ENCODE results near the gene FLVCR1.

Gene FLVCR1

GRCh38 chr1:212916481-212917133 lies 58.5 kb downstream of the FLVCR1 start:
- DNase-seq, result no peak

GRCh38 chr1:212917134-212917485 lies 59.0 kb downstream of the FLVCR1 start:
- DNase-seq, result no peak

- DNase-seq, result no peak
These were observed 59.8 kb downstream of the FLVCR1 start for GRCh38 chr1:212917858-212918257.

GRCh38 chr1:212918824-212919223 lies 60.7 kb downstream of the FLVCR1 start:
- DNase-seq, result no peak

- DNase-seq, result no peak
These were observed 62.2 kb downstream of the FLVCR1 start for GRCh38 chr1:212920246-212920645.

GRCh38 chr1:212920896-212921295 lies 62.8 kb downstream of the FLVCR1 start:
- DNase-seq, result no peak

GRCh38 chr1:212922016-212922415 lies 63.9 kb downstream of the FLVCR1 start:
- DNase-seq, result no peak

- DNase-seq, result no peak
These were observed 68.3 kb downstream of the FLVCR1 start for GRCh38 chr1:212926372-212926771.

- no peak for DNase-seq
These were observed 70.5 kb downstream of the FLVCR1 start for GRCh38 chr1:212928323-212929291.

- no peak for DNase-seq
These were observed 73.1 kb downstream of the FLVCR1 start for GRCh38 chr1:212930986-212931678.

GRCh38 chr1:212933815-212934471 lies 75.9 kb downstream of the FLVCR1 start:
- DNase-seq, result no peak

GRCh38 chr1:212935387-212935981 lies 77.4 kb downstream of the FLVCR1 start:
- no peak for DNase-seq

- DNase-seq, result no peak
These were observed 79.0 kb downstream of the FLVCR1 start for GRCh38 chr1:212937034-212937433.

GRCh38 chr1:212938846-212939245 lies 80.8 kb downstream of the FLVCR1 start:
- DNase-seq, result no peak

GRCh38 chr1:212941452-212941851 lies 83.4 kb downstream of the FLVCR1 start:
- DNase-seq, result no peak

GRCh38 chr1:212942679-212943392 lies 84.8 kb downstream of the FLVCR1 start:
- no peak for DNase-seq

- no peak for DNase-seq
These were observed 85.3 kb downstream of the FLVCR1 start for GRCh38 chr1:212943393-212943710.

GRCh38 chr1:212944229-212944901 lies 86.3 kb downstream of the FLVCR1 start:
- no peak for DNase-seq

GRCh38 chr1:212945056-212945455 lies 87.0 kb downstream of the FLVCR1 start:
- DNase-seq, result no peak

- no peak for DNase-seq
These were observed 87.5 kb downstream of the FLVCR1 start for GRCh38 chr1:212945463-212946160.

GRCh38 chr1:212946872-212947271 lies 88.8 kb downstream of the FLVCR1 start:
- DNase-seq, result no peak

All from amniotic stem cell (primary cell).